HG03039 (cell line): ENCODE measurements around the gene SLC27A3.
"Not testable (repeated sequence)": the region's sequence is repeated elsewhere in the genome, so short reads cannot be mapped to it uniquely, and the experiment has no call there.

Experiments
- ATAC-seq: cut with Tn5 transposase; IDR thresholded peaks from one replicate; pipeline ENCODE4 v1.9.1; 2021; ENCODE audit warnings: mild to moderate bottlenecking, moderate library complexity; ENCODE audit not compliant: unreplicated experiment

The SLC27A3 gene

DNA sequence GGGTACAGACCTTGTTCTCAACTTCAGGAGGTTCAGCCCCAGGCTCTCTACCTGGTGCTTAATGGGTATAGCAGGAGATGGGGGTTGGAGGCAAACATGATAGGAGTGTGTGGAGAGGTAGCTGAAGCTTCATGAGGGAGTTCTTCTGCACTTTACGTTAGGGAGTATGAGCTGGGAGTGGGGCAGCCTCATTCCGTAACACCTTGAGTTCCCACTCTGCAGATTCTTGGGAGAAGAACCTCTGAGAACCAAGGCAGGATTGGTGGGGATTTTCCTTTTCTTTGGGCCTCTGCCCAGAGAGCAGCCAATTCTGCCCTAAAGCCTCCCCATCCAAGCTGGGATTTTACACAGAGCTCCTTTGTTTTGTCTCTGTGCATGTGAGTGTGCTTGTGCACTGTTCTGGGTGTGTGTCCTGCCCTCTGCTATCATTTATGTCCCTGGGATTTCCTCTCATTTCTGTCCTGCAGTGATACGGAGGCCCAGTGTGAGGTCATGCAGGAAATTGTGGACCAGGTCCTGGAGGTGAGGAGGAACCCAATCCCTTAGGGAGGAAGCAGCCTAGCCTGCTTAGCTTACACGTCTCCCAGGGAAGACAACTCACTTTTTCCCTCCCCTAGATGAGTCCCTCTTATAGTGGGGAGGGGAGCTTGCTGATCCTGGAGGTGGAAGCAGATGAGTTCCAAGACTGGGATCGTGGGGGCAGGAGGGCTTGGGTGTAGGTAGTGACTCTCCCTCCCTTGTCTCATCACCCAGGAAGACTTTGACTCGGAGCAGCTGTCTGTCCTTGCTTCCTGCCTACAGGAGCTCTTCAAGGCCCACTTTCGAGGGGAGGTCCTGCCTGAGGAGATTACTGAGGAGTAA is 11.6 kb upstream of the SLC27A3 start:
- ATAC-seq, result no peak

- no peak for ATAC-seq
Measured at GRCh38 chr1:153764310-153764709, 10.9 kb upstream of the SLC27A3 start.

DNA sequence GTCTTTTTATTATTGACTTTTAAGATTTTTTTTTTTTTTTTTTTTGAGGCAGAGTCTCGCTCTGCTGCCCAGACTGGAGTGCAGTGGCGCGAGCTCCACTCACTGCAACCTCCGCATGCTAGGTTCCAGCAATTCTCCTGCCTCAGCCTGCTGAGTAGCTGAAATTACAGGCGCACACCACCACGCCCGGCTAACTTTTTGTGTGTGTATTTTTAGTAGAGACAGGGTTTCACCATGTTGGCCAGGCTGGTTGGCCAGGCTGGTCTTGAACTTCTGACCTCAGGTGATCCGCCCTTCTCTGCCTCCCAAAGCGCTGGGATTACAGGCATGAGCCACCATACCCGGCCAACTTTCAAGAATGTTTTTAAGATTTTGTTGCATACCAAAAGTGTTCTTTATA is 8.5 kb upstream of the SLC27A3 start:
- ATAC-seq, result not testable (repeated sequence)

DNA sequence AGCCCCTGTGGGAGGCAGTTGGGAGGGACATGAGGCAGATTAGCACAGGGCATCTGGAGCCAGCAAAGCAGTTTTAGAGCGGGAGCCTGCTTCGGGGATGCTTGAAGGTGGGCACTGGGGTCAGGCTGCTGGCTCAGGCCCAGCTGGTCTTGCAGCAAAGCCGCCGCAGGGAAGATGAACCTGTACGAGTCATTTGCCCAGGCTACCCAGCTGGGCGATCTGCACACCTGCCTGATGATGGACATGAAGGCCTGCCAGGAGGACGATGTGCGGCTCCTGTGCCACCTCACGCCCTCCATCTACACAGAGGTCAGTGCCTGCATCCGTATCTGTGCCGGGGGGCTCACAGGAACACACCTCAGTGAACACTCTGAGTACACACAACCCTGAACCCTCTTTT is 7.7 kb upstream of the SLC27A3 start:
- ATAC-seq, result no peak

DNA sequence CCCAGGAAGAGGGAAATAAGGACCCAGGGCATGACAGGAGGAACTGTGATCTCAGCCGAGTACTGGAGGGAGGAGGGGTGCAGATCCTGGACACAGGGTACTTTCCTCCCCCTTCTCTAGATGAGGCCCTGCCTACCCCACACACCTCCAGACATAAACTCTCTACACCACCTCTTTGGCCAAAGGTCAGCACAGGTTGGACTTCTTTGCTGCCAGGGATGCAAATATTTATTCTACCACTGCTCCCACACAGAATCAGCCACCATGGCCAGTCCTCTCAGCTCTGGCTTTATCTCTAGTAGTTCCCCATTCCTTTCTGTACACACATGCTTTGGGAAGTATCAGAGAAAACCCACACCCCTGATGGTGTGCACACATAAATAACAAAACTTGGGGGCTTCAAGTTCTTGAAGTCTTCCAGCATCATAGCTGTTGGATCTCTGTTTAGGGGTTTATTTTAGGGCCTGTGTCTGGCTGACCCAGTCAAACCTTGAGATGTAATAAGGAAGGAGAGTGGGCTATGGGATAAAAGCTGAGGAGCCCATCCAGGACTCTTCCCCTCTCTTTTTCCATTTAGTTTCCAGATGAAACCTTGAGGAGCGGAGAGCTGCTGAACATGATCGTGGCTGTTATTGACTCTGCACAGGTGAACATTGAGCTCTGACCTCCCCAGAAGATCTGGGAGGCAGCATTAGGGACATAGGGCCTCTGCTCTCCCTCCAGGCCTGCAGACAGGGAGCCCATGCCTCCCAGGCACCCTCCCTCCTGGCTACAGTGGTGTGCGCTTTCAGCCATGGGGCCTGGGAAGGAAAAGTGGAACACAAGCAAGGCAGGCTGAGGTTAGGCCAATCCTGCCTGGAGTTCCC is 6.7 kb upstream of the SLC27A3 start:
- ATAC-seq, result no peak

DNA sequence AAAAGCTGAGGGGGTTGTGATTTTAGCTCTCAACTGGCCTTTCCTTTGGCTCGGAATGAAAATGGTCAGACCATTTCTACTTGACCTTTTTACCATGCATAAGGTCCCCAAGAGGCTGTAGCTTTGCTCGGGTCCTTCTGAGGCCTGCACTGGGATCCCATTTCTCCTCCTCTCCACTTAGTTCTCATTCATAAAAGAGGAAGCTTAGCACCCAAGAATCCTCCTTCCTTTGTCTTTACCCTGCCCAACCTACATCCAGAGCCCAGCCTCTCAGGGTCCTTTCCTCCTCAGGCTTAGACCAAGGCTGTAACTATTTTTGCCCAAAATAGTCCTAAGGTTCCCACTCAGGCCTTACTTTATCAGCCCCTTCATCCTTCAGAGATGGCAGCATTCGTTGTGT is 6.0 kb upstream of the SLC27A3 start:
- no peak for ATAC-seq

- no peak for ATAC-seq
Measured at GRCh38 chr1:153770797-153771196, 4.4 kb upstream of the SLC27A3 start.

DNA sequence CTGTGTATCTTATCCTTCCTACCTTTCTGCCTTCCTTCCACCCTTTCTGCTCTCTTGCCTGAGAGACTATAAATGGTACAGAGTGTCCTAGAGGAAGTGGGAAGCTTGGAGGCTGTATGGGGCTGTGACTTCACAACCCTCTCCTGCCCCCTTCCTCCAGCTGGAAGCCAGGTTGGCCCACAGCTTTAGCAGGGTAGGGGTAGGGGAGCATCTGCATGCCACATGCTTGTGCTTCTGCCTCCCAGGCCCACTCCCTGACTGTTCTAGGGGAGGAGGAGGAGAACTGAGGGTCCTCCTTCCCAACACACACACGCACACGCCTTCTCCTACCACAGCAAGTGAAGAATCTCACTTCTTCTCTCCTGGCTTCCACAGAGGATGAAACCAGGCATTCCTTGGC is 3.9 kb upstream of the SLC27A3 start:
- no peak for ATAC-seq

DNA sequence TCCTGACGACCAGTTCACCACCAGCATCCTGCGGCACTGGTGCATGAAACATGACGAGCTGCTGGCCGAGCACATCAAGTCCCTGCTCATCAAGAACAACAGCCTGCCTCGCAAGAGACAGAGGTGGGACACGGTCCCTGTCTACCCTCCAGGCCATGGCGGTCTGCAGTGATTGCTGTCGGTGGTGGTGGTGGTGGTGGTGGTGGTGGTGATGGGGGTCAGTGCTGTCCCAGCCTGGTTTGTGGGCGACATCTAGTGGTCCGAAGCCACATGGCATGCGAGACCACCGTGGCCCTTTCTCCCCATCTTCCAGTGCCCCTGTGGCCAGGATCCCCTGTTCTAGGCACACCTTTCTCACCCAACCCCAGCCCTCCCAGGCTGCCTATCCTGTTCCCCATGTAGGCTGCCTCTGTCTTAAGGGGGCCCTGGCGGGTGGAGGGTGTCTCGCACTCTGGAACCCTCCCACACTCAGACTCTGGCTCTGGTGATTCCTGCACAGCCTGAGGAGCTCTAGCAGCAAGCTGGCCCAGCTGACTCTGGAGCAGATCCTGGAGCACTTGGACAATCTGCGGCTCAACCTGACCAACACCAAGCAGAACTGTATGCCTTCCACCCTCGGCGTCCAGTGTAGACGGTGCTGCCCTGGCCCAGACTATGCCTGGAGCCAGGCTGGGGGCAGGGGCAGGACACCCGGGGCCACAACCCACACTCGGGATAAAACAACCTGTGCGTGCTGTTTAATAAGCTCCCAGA is 3.2 kb upstream of the SLC27A3 start:
- no peak for ATAC-seq

- ATAC-seq, result no peak
Measured at GRCh38 chr1:153773096-153773921, 1.9 kb upstream of the SLC27A3 start.

DNA sequence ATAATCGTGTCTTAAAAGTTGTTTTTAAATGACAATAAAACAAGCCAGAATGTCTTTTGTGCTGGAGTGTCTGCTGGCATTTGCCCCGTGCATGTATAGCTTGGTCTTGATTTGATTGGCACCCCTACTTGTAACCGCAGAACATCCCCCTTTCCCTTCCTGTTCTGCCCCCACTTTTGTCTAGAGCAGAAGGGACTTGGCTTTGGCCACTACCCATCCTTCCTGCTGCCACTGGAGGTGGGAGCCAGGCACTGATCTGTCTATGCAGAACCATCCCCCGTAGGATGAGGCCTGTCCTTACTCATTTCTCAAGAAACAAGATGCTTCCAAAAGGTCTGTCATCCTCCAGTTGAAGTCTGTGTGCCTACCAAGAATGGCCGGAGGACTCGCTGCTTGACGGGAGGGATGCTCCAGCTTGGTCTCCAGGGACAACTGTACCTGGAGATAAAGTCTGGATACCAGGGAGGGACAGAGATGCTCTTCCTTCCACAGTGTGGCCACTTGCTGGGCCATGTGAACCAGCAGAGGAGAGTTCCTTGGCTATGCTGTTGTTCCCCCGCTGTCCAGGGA is 1.1 kb upstream of the SLC27A3 start:
- no peak for ATAC-seq

GRCh38 chr1:153775458-153776327 is 486 bp downstream of the SLC27A3 start:
- no peak for ATAC-seq

DNA sequence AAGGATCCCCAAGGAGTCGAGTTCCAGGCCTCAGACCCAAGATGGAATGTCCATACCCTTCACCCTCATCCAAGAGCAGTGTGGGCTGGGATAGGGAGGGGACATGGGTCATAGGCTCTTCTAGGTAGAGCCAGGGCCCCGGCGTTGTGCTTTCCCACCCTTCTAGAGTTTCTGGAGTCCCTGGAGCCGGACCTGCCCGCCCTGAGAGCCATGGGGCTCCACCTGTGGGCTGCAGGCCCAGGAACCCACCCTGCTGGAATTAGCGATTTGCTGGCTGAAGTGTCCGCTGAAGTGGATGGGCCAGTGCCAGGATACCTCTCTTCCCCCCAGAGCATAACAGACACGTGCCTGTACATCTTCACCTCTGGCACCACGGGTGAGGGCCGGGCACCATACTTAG is 1.1 kb downstream of the SLC27A3 start:
- ATAC-seq, result no peak

DNA sequence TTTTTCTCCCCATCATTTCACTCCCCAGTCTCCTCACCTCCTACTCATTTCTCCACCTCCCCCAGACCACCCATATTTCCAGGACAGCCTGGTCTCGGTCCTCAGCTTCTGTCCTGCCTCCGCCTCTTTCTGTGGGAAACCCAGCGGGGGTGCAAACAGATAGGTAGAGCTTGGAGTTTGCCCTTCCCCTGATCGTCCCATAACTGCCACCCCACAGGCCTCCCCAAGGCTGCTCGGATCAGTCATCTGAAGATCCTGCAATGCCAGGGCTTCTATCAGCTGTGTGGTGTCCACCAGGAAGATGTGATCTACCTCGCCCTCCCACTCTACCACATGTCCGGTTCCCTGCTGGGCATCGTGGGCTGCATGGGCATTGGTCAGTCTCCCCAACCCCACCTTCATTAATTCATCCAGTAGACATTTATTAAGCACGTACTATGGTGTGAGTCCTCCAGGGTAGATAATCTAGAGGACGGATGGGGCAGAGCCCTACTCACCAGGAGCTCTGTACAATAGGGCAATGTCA is 1.7 kb downstream of the SLC27A3 start:
- ATAC-seq, result no peak

- ATAC-seq, result no peak
Measured at GRCh38 chr1:153777648-153778047, 2.4 kb downstream of the SLC27A3 start.

DNA sequence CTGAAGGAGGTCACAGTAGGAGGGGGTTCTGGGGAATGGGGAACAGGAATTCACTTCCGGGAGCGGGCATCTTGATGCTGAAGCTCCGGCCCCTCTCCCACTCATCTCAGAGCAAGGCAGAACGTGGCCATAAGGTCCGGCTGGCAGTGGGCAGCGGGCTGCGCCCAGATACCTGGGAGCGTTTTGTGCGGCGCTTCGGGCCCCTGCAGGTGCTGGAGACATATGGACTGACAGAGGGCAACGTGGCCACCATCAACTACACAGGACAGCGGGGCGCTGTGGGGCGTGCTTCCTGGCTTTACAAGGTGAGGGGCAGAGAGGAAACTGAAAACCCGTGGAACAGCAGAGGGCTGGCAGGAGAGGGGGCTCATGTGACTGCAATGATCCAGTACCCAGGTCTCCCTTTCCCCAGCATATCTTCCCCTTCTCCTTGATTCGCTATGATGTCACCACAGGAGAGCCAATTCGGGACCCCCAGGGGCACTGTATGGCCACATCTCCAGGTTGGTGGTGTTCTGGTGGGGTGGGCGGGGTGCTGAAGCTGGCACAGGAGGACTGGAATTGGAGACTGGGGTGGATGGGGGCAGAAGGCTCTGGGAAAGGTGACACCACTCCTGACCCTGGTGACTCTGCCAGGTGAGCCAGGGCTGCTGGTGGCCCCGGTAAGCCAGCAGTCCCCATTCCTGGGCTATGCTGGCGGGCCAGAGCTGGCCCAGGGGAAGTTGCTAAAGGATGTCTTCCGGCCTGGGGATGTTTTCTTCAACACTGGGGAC is 3.0 kb downstream of the SLC27A3 start:
- no peak for ATAC-seq

DNA sequence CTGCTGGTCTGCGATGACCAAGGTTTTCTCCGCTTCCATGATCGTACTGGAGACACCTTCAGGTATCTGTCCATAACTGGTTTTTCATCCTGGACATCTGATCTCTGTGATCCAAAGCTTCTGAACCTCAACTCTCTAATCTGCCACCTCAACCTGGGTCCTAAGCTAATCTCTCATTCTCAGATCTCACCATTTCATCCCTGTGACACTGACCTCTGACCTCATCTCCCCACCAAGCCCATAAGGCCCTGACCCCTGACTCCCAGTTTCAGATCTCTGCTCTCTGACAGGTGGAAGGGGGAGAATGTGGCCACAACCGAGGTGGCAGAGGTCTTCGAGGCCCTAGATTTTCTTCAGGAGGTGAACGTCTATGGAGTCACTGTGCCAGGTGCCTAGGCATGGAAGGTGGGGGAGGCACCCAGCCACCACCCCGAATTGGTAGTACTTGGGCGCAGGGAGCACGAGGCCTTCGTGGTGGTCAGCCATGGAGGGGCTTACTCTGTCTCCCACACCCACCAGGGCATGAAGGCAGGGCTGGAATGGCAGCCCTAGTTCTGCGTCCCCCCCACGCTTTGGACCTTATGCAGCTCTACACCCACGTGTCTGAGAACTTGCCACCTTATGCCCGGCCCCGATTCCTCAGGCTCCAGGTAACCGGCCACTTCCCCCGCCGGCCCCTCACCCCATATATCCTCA is 3.8 kb downstream of the SLC27A3 start:
- ATAC-seq, result no peak
